Ovary (tissue), 10 donors: ENCODE results near the gene GPR151. TPM values are rescaled to one million over a fixed set of nuclear protein-coding genes. Genes with fewer than 3 reads are reported as not detected.

Experiments used
- DNase-seq, 5 donors: peaks; one replicate each; pipeline ENCODE4 v3.0.0-alpha.2; 2019 to 2020
- H3K27ac ChIP-seq, 2 donors: fragments of 200-600 bp; one replicate each; pipeline versions ENCODE4 v1.5.1 to v1.8.0; 2019 to 2022
- H3K27me3 ChIP-seq: fragments of 200-600 bp; one replicate; pipeline ENCODE4 v1.8.0; 2022
- H3K36me3 ChIP-seq: fragments of 200-600 bp; sonication (generic); one replicate; pipeline ENCODE4 v1.5.1; 2019
- H3K4me1 ChIP-seq: one replicate; pipeline ENCODE4 v1.8.1; 2013; ENCODE audit warnings: mild to moderate bottlenecking, moderate library complexity; ENCODE audit not compliant: insufficient read depth
- H3K4me3 ChIP-seq: fragments of 200-600 bp; sonication (generic); one replicate; pipeline ENCODE4 v1.5.1; 2017
- H3K9me3 ChIP-seq, 2 donors: fragments of 200-600 bp in 1 of 2; sonication (generic) in 1 of 2; one replicate each; pipeline versions ENCODE4 v1.5.1 to v1.8.1; 2013 to 2019; ENCODE audit warnings: mild to moderate bottlenecking in 1 of 2, moderate library complexity in 1 of 2
- CTCF ChIP-seq, 3 donors: fragments of 450-650 bp in 2 of 3; fragments of 200-600 bp in 1 of 3; IDR thresholded peaks; one replicate each; pipeline versions ENCODE4 v1.5.1 to v1.8.0; 2016 to 2022; ENCODE audit warnings: antibody characterized with exemption in 3 of 3, mild to moderate bottlenecking in 1 of 3
- EP300 ChIP-seq: sonication (generic); formaldehyde crosslinking; IDR thresholded peaks from one replicate; pipeline ENCODE4 v1.6.1; 2017; ENCODE audit warnings: antibody characterized with exemption
- POLR2A ChIP-seq: fragments of 450-650 bp; IDR thresholded peaks from one replicate; pipeline ENCODE4 v1.6.1; 2017; ENCODE audit warnings: antibody characterized with exemption, mild to moderate bottlenecking, moderate library complexity
- WGBS, 3 donors: extraction: QIAGEN DNeasy Blood & Tissue Kit in 1 of 3; methylation state at CpG; one replicate each; pipeline versions ENCODE4 v1.1.5 to v1.1.7; 2013 to 2017; 5-methylcytosine and 5-hydroxymethylcytosine counted together
- intact Hi-C, 4 donors: fragments of 100-400 bp; cut with DNase I; formaldehyde crosslinking; loops; one replicate each; pipeline versions ENCODE4 v1.11.0 to v1.15.1; 2022 to 2023
- long read RNA-seq, 3 donors: library from polyadenylated mRNA in 2 of 3; unstranded in 2 of 3; transcript quantifications; one replicate each; pipeline ENCODE4 v2.0.0 and lab custom pipeline, GENCODE V29; 2021 to 2026
- polyA plus RNA-seq, 2 donors: library from polyadenylated mRNA; stranded (reverse); fragments of 200-250 nt in 1 of 2; fragments of 350-450 nt in 1 of 2; fragmentation: Illumina TruSeq in 1 of 2; extraction: RNeasy Lipid Tissue Mini Kit (QIAGEN cat#74804) in 1 of 2; gene quantifications; one replicate each; pipeline ENCODE4 v1.2.3, GENCODE V29; 2013 to 2014
- total RNA-seq, 7 donors: library from RNA; depleted of rRNA in 2 of 7; stranded (reverse); fragments of >200 nt in 2 of 7; fragmentation: NEBNext Ultra II Directional in 3 of 7; extraction: Animal tissue kit (Norgen Biotek cat#: 25700) in 3 of 7; gene quantifications; one replicate each; pipeline versions ENCODE4 v1.1.0 to v1.2.4, GENCODE V29; 2016 to 2023
- donor health status: DM: no; HTN: no; CAD: no; lungs with moderate emphysema.
- donor health status: DM: no; HTN: no; CAD: no.
- donor health status: Bipolar disorder and iron deficiency.
- donor health status: DM: yes; HTN: yes; CAD: no.
- donor health status: DM: no; HTN: no; CAD: no.
- donor health status: DM: yes; HTN: yes; CAD: no.

The GPR151 gene
- total RNA-seq: not detected
- not detected for polyA plus RNA-seq
- long read RNA-seq, donor 1: 0 reads
- long read RNA-seq, donor 2: 0 reads
- long read RNA-seq, donor 3: 0 reads

- H3K4me1 ChIP-seq: no peaks in the 10 kb centered on the region
- TF ChIP-seq CTCF (IDR thresholded peaks at IDR 0.05) (no peak), POLR2A (no peak), EP300 (no peak)
- no peak for DNase-seq
- no peak within 1 kb of the TSS for H3K27ac ChIP-seq
- no peaks in the 10 kb centered on the region for H3K36me3 ChIP-seq
- no peak within 1 kb of the TSS for H3K4me3 ChIP-seq
- 11 to 27% (median 23%) methylated on average over 3 of the region's 3 CpGs for whole genome bisulfite sequencing, 3 donors
- no peaks in the 10 kb centered on the region for H3K27me3 ChIP-seq
- H3K9me3 ChIP-seq: no peaks in the 10 kb centered on the region
- intact Hi-C loops: no loop called here
Observed at GRCh38 chr5:146516151-146516475, at the start of gene GPR151. Gene GPR151 (minus strand): TSS chr5:146516190. CDS start chr5:146516113, 77 bp downstream.

- WGBS, 3 donors: 61 to 68% (median 64%) methylated on average over 2 of the region's 2 CpGs
- intact Hi-C loops: no loop called here
- no peak overlapping the region for H3K4me3 ChIP-seq
- TF ChIP-seq POLR2A (no peak), CTCF (IDR thresholded peaks at IDR 0.05) (no peak), EP300 (no peak)
- H3K4me1 ChIP-seq: no peaks in the 10 kb centered on the region
- DNase-seq: no peak
- no peaks in the 10 kb centered on the region for H3K27me3 ChIP-seq
- H3K27ac ChIP-seq: no peak overlapping the region
- no peaks in the 10 kb centered on the region for H3K36me3 ChIP-seq
- no peaks in the 10 kb centered on the region for H3K9me3 ChIP-seq
Observed at GRCh38 chr5:146564007-146564762, 48.2 kb upstream of the GPR151 start.

- 95 to 96% (median 96%) methylated on average over 4 of the region's 4 CpGs for WGBS, 3 donors
- DNase-seq: no peak
- H3K36me3 ChIP-seq: no peaks in the 10 kb centered on the region
Observed at GRCh38 chr5:146562461-146562860, 46.5 kb upstream of the GPR151 start.

GRCh38 chr5:146561711-146562110 lies 45.7 kb upstream of the GPR151 start:
- TF ChIP-seq CTCF (IDR thresholded peaks at IDR 0.05) (no peak), POLR2A (no peak), EP300 (no peak)
- no peak overlapping the region for H3K27ac ChIP-seq
- intact Hi-C loops: no loop called here
- whole genome bisulfite sequencing, 3 donors: 35 to 45% (median 37%) methylated on average over 5 of the region's 5 CpGs
- DNase-seq: no peak
- H3K9me3 ChIP-seq: no peaks in the 10 kb centered on the region
- H3K36me3 ChIP-seq: no peaks in the 10 kb centered on the region
- no peak overlapping the region for H3K4me3 ChIP-seq
- no peaks in the 10 kb centered on the region for H3K27me3 ChIP-seq
- H3K4me1 ChIP-seq: no peaks in the 10 kb centered on the region

More at GRCh38 chr5:146562461-146562860, 46.5 kb upstream of the GPR151 start:
- Histone ChIP-seq H3K4me1 (no peaks in the 10 kb centered on the region), H3K9me3 (no peaks in the 10 kb centered on the region), H3K27me3 (no peaks in the 10 kb centered on the region), H3K4me3 (no peak overlapping the region), H3K27ac (no peak overlapping the region)
- TF ChIP-seq CTCF (IDR thresholded peaks at IDR 0.05): no peak
- no peak for TF ChIP-seq POLR2A
- no peak for TF ChIP-seq EP300
- intact Hi-C loops: no loop called here
